Heart right ventricle (tissue), 16 donors: Measurements from ENCODE around the gene VGLL2. TPM values are rescaled to one million over a fixed set of nuclear protein-coding genes. Genes with fewer than 3 reads are reported as not detected.
A peak's percentile ranks its signal among the peaks of the same experiment; 100 is the strongest.

Source experiments
- ATAC-seq, 8 donors: fragments of 200-7000 bp; cut with Tn5 transposase; one replicate each; pipeline ENCODE4 v1.9.1; 2020; ENCODE audit warnings: mild to moderate bottlenecking in 8 of 8, moderate library complexity in 8 of 8, moderate number of reproducible peaks in 1 of 8
- DNase-seq, 2 donors: peaks; one replicate each; pipeline ENCODE4 v3.0.0-alpha.2; 2020
- H3K27ac ChIP-seq, 10 donors: fragments of 200-600 bp; sonication (generic) in 2 of 10; one replicate each; pipeline versions ENCODE4 v1.5.0 to v1.8.0; 2020 to 2022; ENCODE audit warnings: mild to moderate bottlenecking in 3 of 10
- H3K27me3 ChIP-seq, 7 donors: fragments of 200-600 bp; one replicate each; pipeline ENCODE4 v1.8.0; 2021 to 2022; ENCODE audit warnings: mild to moderate bottlenecking in 2 of 7
- H3K36me3 ChIP-seq, 9 donors: fragments of 200-600 bp; sonication (generic) in 1 of 9; one replicate each; pipeline versions ENCODE4 v1.5.0 to v1.8.0; 2020 to 2022; ENCODE audit warnings: mild to moderate bottlenecking in 2 of 9
- H3K4me1 ChIP-seq, 9 donors: fragments of 200-600 bp; sonication (generic) in 1 of 9; one replicate each; pipeline versions ENCODE4 v1.5.0 to v1.8.0; 2020 to 2022; ENCODE audit warnings: mild to moderate bottlenecking in 4 of 9
- H3K4me3 ChIP-seq, 10 donors: fragments of 200-600 bp; sonication (generic) in 2 of 10; one replicate each; pipeline versions ENCODE4 v1.5.0 to v1.8.0; 2020 to 2022; ENCODE audit warnings: mild to moderate bottlenecking in 7 of 10, moderate library complexity in 2 of 10
- H3K9me3 ChIP-seq, 11 donors: fragments of 200-600 bp in 10 of 11; sonication (generic) in 2 of 11; one replicate each; pipeline versions ENCODE4 v1.5.0 to v1.8.0; 2013 to 2022; ENCODE audit warnings: mild to moderate bottlenecking in 2 of 11, control low read depth in 1 of 11, moderate library complexity in 1 of 11
- WGBS, 2 donors: extraction: QIAGEN DNeasy Blood & Tissue Kit; methylation state at CpG; one replicate each; pipeline ENCODE4 v1.1.7; 2013; ENCODE audit warnings: inconsistent platforms in 1 of 2; 5-methylcytosine and 5-hydroxymethylcytosine counted together
- intact Hi-C, 10 donors: fragments of 100-400 bp; cut with DNase I; formaldehyde crosslinking; loops; one replicate each; pipeline versions ENCODE4 v1.11.1 to v1.14.2; 2022
- polyA plus RNA-seq, 2 donors: library from polyadenylated mRNA; stranded (reverse); fragments of 200-250 nt; gene quantifications; one replicate each; pipeline ENCODE4 v1.2.3, GENCODE V29; 2013
- total RNA-seq, 10 donors: library from RNA; stranded (reverse); fragmentation: NEBNext Ultra II Directional in 3 of 10; extraction: Animal tissue kit (Norgen Biotek cat#: 25700) in 3 of 10; gene quantifications; one replicate each; pipeline versions ENCODE4 v1.2.1 to v1.2.4, GENCODE V29; 2021 to 2023
- TF ChIP-seq, protein P1 (sequence below), 9 donors: fragments of 200-600 bp; sonication (generic) in 2 of 9; IDR thresholded peaks; one replicate each; pipeline versions ENCODE4 v1.5.0 to v1.8.0; 2021 to 2022; ENCODE audit warnings: antibody characterized with exemption in 9 of 9, mild to moderate bottlenecking in 5 of 9, moderate library complexity in 1 of 9
- donor health status: Arrhythmogenic right ventricular cardiomyopathy.
- donor health status: ischemic (EF 13 %, LVEDD 7.1; RV severe dilation, severe dysfunction).
- donor health status: healthy with polysubstance abuse.
- donor health status: DM: no; HTN: yes; CAD: no.
- donor health status: DM: no; HTN: no; CAD: no.
- donor health status: ischemic (EF 25% LVEDD 6.9; RV normal size, moderate dysfunction).
- donor health status: ischemic (EF 25% LVEDD 5.7; RV mildly dilated, moderate dysfunction).
- donor health status: healthy.
- donor health status: DM: yes; HTN: yes; CAD: no.
- donor health status: Ischemic cardiomyopathy.
- donor health status: ischemic (EF 35%, LVEDD 5.7; RV mildly dilated, moderate dysfunction).
- donor health status: nonischemic (EF 11% LVEDD 7.7; RV severe dilation, severe dysfunction).
- donor health status: DM: yes; HTN: yes; CAD: no.
- donor health status: PGD.
- donor health status: ischemic (EF 29% LVEDD 5.4; RV normal size, mild dysfunction).
- donor health status: nonischemic (EF 23%, LVEDD 6.1; RV moderate dilation, normal function).

VGLL2 gene
- total and polyA plus RNA-seq, 12 donors = 0.21 to 32.4 (median 1.8) TPM; not detected in 4

GRCh38 chr6:117309611-117310010 lies 44.3 kb downstream of the VGLL2 start:
- H3K36me3 ChIP-seq = no peaks in the 10 kb centered on the region
- ATAC-seq = no peak
- no peak overlapping the region for H3K27ac ChIP-seq
- intact Hi-C loops = loop anchor here in 3 of 10 donors (10.0 kb wide), 2 partner anchors 335 to 525 kb away; no protein-coding TSS in a partner anchor
- no peaks in the 10 kb centered on the region for H3K4me1 ChIP-seq
- no peak for DNase-seq
- H3K9me3 ChIP-seq = no peaks in the 10 kb centered on the region
- no peaks in the 10 kb centered on the region for H3K27me3 ChIP-seq
- no peak overlapping the region for H3K4me3 ChIP-seq
- TF ChIP-seq, protein P1, sequence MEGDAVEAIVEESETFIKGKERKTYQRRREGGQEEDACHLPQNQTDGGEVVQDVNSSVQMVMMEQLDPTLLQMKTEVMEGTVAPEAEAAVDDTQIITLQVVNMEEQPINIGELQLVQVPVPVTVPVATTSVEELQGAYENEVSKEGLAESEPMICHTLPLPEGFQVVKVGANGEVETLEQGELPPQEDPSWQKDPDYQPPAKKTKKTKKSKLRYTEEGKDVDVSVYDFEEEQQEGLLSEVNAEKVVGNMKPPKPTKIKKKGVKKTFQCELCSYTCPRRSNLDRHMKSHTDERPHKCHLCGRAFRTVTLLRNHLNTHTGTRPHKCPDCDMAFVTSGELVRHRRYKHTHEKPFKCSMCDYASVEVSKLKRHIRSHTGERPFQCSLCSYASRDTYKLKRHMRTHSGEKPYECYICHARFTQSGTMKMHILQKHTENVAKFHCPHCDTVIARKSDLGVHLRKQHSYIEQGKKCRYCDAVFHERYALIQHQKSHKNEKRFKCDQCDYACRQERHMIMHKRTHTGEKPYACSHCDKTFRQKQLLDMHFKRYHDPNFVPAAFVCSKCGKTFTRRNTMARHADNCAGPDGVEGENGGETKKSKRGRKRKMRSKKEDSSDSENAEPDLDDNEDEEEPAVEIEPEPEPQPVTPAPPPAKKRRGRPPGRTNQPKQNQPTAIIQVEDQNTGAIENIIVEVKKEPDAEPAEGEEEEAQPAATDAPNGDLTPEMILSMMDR (IDR thresholded peaks at IDR 0.05) = no peak

DNA sequence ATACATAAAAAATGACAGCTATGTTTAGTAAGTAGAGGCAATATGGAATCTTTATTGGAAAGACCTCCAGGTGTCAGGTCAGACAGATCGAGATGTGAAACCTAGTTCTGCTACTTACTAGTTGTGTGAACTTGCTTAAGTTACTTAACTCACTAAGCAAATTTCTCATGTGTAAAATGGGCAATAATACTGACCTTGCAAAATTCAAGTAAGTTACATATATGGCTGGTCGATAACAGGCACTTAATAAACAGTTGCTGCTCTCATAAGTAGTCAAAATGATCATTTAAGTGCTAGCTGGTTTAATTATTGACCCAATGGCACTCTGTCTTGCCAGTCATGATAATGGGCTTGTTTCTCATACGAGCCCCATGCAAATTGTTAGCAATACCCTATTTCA lies 46.0 kb downstream of the VGLL2 start:
- Histone ChIP-seq H3K27me3 (no peaks in the 10 kb centered on the region), H3K4me3 (no peak overlapping the region), H3K4me1 (no peaks in the 10 kb centered on the region), H3K36me3 (no peaks in the 10 kb centered on the region), H3K9me3 (no peaks in the 10 kb centered on the region), H3K27ac (no peak overlapping the region)
- TF ChIP-seq, protein P1 (IDR thresholded peaks at IDR 0.05) = no peak
- 75 to 78% methylated on average over 3 of the region's 3 CpGs for WGBS, 2 donors
- ATAC-seq = no peak
- intact Hi-C loops = loop anchor here in 3 of 10 donors (10.0 kb wide), 2 partner anchors 337 to 527 kb away; no protein-coding TSS in a partner anchor
- no peak for DNase-seq

DNA sequence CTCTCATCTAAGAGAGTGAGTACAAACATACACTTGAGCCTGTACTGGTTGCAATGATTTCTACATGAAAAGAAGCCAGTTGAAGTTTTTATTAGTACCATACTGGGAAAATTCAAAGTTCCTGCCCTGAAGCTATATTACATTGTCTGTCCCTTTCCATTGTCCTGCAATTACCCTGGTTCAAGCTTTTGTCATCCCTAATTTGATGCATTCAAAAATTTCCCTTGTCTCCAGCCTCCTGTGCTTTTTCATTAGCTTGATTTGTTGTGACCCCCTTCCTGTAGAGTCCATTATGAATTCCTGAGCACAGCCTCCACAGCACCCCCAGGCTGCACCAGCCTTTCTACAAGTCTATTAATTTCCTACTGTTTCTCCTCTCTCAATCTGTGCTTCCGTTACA lies 46.4 kb downstream of the VGLL2 start:
- intact Hi-C loops = loop anchor here in 3 of 10 donors (10.0 kb wide), 2 partner anchors 337 to 527 kb away; no protein-coding TSS in a partner anchor
- 91% methylated on average over 1 of the region's 1 CpG for WGBS, 2 donors
- no peaks in the 10 kb centered on the region for H3K9me3 ChIP-seq
- H3K27ac ChIP-seq = no peak overlapping the region
- H3K4me3 ChIP-seq = no peak overlapping the region
- DNase-seq = no peak
- no peaks in the 10 kb centered on the region for H3K4me1 ChIP-seq
- TF ChIP-seq, protein P1 (IDR thresholded peaks at IDR 0.05) = no peak
- H3K27me3 ChIP-seq = no peaks in the 10 kb centered on the region
- no peak for ATAC-seq
- no peaks in the 10 kb centered on the region for H3K36me3 ChIP-seq

DNA sequence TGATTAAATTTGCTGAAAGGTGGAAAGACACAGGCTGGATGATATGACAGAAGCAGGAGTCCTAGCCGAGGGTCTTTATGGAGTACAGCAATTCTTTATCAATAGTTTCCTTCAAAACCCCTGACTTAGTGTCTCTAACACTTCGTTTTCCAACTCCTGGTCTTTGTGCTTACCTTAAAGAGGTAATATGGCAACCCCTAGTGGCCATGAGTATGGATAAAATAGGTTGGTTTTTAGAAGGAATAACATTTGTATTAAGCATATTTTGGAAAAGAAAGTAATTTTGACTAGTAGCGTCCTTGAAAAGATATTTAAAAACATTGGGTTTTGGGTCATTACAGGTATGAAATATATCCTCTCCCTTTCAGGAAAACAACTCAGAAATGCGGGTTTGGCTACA lies 51.9 kb downstream of the VGLL2 start:
- Histone ChIP-seq H3K4me3 (no peak overlapping the region), H3K27ac (no peak overlapping the region), H3K27me3 (no peaks in the 10 kb centered on the region), H3K36me3 (no peaks in the 10 kb centered on the region), H3K4me1 (no peaks in the 10 kb centered on the region), H3K9me3 (no peaks in the 10 kb centered on the region)
- TF ChIP-seq, protein P1 (IDR thresholded peaks at IDR 0.05) = peak; percentile 15 to 57 (median 36)
- intact Hi-C loops = loop anchor here in 9 of 10 donors (2.0 to 10.0 kb wide), 5 partner anchors 35 to 532 kb away; no protein-coding TSS in a partner anchor
- no peak for ATAC-seq
- DNase-seq = no peak
- 30 to 40% methylated on average over 4 of the region's 4 CpGs for WGBS, 2 donors

Other genes with a start within 250 kb of the VGLL2 start
- under 1 TPM in 8 of 10 donors, not detected in 2; 0.02 to 0.13 (median 0.08) TPM for gene ROS1, start 160.4 kb downstream of the VGLL2 start, total RNA-seq
- gene ROS1, start 160.4 kb downstream of the VGLL2 start, polyA plus RNA-seq = not detected
- gene DCBLD1, start 217.1 kb downstream of the VGLL2 start, total RNA-seq = 1 to 10 TPM; 2.7 to 7.2 (median 4.2) TPM
- 1 to 10 TPM; 3.3 to 6.7 TPM for gene DCBLD1, start 217.1 kb downstream of the VGLL2 start, polyA plus RNA-seq